NCI-H1048 (cell line): ENCODE data around the gene ZNF839.
"Not testable (repeated sequence)": the region's sequence is repeated elsewhere in the genome, so short reads cannot be mapped to it uniquely, and the experiment has no call there.

Experiments used
- DNase-seq: peaks from one replicate; lab custom pipeline; 2025; lab: John Stamatoyannopoulos, UW

ZNF839 gene

DNA sequence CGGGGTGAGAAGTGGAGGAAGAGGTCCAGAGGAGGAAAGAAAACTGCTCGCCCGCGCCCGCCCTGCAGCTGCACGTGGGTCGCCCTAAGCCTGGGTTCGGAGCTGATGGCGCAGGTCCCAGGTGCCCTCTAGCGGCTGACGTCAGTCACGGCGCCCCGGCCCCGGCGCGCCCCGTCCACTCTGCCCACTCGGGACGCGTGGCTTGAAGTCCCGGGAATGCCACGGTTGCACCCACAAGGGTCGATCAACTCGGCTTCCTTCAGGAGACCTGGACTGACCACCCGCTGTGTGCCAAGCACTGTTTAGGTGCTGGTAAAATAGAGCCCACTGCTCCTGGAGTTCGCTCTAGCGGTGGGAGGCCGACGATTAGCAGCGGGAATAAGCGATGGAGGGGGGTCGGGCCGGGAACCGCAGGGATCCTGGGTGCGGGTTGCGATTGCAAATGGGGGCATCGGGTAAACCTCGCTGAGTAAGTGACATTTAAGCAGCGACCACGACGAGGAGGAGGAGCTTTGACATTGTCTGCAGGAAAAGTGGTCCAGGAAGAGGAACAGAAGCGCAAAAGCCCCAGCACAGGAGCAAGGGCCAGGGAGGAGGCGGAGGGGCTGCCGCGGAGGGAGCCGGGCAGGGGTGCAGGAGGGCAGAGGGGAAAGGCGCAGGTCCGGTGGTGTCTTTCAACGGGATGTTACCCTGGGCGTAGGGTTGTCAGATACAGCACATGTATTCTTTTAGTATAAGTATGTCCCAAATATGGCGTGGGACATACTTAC is 5.1 kb upstream of the ZNF839 start:
- peak; percentile 30 for DNase-seq

GRCh38 chr14:102315121-102315520 is 4.4 kb upstream of the ZNF839 start:
- no peak for DNase-seq

DNA sequence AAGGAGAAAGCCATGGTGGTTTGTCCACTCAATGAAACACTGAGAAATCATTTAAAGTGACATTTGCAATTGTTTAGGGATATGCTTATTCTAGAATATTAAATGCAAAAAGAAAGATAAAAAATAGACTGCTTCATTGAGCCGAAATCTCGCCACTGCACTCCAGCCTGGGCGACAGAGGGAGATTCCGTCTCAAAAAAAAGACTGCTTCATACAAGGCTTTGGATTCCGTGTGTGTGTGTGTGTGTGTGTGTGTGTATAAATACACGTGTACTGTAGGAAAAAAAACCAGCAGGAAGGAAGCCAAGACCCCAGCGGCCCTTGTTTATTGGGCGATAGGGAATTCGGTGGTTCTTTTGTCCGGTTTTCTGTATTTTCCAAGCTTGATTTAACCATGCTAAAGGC is 3.2 kb upstream of the ZNF839 start:
- DNase-seq: no peak

- peak; percentile 55 for DNase-seq
Observed at GRCh38 chr14:102316743-102317563, 2.6 kb upstream of the ZNF839 start.

GRCh38 chr14:102317564-102318248 is 1.8 kb upstream of the ZNF839 start:
- DNase-seq: no peak

DNA sequence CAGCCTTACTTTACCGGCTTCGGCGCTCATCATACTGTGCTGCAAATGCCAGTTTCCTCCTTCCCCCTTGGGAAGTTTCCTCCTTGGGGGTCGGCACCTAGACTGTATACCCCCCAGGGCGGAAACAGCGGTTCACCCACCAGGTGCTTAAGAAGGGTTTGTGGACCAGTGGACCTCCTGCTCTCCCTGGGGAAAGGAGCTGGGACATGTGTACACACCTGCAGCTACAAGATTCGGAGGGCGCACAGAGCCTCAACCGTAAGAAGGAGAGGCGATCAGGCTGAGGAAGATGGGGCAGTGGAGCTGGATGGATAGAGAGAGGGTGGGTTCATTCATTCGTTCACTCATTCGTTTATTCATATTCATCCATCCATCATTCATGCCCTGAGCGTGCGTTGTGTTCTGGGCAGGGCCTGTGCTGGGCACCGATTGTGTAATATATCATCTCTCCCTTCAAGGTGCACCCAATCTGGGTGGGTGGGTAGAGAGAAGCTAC is 717 bp upstream of the ZNF839 start:
- DNase-seq: no peak

DNA sequence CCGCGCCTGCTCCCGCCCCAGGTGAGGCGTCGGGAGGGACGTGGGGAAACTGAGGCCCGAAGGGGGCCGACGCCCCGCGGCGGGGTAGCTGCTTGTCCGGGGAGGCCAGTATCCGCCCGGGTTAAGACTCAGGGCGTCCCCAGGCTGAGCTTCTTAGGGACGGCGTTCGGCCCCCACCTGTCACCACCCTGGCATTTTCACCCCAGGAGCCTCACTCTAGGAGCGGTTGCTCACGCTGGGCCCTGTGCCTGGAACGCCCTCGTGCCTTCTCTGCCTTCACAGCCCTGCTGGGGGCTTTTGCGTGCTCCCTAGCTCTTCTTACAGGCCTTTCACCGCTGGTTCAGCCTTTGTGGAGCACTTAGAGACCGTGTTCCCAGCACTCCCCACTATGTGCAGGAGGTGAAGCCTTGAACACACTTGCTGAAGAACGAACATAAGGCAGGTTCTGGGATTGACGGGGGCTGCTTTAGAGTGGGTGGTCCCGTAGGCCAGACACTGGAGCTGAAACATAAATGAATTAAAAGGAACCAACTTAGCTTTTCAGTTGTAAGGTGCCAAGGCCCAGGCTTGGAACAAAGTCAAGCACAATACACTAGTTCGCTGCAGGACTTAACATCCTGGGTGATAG is 601 bp downstream of the ZNF839 start:
- no peak for DNase-seq

- DNase-seq: no peak
Observed at GRCh38 chr14:102320671-102321455, 1.3 kb downstream of the ZNF839 start.

- no peak for DNase-seq
Observed at GRCh38 chr14:102321456-102322422, 2.2 kb downstream of the ZNF839 start.

DNA sequence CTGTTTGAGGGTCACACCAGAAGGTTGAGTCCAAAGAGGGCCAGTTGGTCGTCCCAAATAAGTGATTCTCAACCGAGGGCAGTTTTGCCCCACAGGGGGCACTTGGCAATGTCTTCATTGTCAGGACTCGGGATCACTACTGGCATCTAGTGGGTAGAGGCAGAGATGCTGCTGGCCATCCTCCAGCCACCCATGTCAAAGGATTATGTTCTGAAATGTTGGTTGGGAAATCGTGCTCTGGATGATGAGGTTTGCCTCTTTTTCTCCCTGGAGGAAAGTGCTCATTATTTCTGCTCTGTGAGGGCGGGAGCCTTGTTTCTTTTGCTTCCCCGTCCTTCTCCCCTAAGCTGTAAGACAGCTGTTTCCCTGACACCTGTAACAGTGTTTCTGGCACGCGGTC is 3.6 kb downstream of the ZNF839 start:
- DNase-seq: no peak

DNA sequence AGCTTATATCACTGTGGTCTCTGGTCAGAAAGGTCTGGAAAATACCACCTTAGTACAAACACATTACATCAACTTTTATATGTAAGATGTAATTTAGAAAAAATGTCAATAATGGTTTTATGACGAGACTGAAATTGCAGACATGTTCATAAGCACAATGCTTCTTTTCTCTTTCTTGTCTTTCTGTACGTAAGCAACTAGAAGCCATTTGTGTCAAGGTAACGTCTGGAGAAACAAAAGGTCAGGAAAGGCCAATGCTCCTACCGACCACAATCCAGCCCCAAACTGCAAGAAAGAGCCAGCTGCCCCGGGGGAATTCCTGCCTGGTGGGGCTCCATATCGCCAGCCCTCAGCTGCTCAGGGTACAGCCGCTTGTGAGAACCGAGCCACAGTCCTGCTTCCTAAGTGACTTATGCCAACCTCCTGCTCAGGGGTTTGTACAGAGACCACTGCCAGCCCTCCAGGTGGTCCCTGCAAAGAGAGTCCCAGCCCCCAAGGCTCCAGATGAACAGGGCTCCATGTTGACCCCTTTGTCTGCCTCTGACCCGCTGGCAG is 6.3 kb downstream of the ZNF839 start:
- no peak for DNase-seq

- DNase-seq: no peak
Observed at GRCh38 chr14:102326583-102326982, 7.0 kb downstream of the ZNF839 start.

GRCh38 chr14:102329381-102329780 is 9.8 kb downstream of the ZNF839 start:
- DNase-seq: not testable (repeated sequence)

DNA sequence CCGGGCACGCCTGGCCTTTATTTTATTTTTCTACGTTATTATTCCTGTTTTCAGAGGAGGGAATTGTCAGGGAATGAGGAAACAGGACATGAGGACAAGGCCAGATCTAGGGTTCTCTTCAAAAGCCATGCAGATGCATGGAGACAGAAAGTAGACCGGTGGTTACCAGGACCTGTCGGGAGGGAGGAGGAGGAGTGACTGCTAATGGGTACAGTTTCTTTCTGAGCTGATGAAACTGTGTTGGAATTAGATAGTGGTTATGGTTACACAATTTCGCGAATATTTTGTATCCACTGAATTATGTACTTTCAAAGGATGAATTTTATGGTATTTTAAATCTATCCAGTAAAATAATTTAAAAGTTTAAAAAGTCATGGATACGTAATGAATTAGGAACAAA is 11.3 kb downstream of the ZNF839 start:
- no peak for DNase-seq

DNA sequence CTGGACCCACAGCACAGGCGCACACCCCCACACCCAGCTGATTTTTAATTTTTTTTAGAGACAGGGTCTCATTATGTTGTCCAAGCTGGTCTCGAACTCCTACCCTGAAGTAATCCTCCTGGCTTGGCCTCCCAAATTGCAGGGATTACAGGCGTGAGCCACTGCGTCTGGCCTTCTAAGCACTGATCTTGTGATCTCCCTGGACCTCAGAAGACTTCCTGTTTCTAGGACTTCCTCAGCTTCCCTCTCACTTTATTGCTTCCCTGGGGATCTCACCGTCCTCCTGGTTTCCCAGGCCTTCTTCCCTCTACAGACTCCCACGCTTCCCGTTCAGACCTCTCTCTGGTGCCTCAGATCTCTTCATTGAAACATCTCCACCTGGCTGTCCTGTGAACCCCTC is 13.8 kb downstream of the ZNF839 start:
- DNase-seq: no peak

DNA sequence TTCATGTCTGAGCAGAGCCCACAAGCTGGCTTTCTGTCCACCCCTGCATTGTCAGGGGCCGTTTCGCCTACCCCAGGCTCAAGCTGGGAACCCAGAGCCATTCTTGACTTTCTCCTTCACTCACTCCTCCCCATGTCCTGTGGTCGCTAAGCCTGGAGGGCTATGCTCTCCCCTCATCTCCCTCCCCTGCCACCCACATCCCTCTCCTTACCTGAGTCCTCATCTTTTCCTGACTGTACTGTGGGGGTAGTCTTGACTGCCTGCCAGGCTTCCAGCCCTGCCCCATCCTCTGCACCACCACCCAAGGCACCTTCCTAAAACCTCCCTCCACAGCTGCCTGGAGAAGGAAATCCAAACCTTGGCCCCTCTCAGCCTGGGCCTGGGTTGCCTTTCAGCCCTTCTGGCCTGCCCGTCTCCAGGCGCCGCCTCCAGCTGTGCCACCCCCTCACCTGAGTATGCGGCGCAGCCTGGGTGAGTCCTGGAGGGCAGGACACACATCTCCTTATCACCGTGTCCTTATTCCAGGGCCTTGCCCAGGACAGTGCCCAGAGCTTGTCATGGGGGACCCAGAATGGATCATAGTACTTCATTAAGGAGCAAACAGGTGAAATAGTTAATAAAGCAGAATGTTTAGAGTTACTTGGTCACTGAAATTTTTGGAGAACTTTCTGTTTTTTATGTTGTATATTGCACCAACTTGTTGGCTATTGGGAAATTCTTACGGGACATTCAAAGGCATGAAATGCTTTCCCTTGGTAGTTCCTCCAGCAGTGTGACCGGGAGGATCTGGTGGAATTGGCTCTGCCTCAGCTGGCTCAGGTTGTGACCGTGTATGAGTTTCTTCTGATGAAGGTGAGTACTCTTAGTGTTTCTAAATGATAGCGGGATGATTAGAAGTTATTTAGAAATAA is 14.5 kb downstream of the ZNF839 start:
- no peak for DNase-seq

DNA sequence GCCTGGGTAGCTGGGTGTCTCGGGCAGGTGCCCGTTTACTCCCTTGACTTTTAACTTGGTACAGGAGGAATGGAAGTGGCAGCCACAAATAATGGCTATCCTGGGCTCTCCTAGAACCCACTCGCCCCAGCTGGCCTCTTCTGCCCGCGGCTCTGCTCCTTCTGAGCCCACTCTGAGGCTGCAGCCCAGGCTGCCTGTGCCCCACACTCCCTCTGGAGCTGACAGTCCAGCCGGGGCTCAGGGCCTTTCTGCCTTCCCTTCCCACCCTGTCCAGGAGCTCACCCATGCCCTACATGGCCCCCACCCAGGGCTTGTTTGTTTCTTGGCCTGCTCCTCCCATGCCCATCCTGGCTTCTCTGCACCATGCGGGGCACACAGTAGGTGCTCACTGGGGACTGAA is 15.6 kb downstream of the ZNF839 start:
- DNase-seq: no peak

DNA sequence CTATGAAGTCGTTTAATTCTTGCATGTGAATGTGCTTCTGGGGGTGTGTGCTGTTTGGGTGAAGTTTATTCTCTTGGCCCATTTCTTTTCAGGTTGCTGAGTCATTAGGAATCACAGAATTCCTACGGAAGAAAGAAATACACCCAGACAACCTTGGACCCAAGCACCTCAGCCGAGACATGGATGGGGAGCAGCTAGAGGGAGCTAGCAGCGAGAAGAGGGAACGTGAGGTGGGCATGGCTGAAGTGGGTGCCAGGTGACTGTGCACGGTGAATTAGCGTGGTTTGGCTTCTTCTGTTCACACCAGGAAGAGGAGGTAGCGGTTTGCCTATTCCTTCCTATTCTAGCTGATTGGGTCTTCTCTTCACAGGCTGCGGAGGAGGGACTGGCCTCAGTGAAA is 19.2 kb downstream of the ZNF839 start:
- DNase-seq: no peak

- no peak for DNase-seq
Observed at GRCh38 chr14:102341566-102341965, 22.0 kb downstream of the ZNF839 start.
